Gastrocnemius medialis (tissue), 4 donors: ENCODE data around the gene TRIM67. TPM values are rescaled to one million over a fixed set of nuclear protein-coding genes. Genes with fewer than 3 reads are reported as not detected.

ENCODE experiments used
- ATAC-seq, 2 donors: fragments of 150-250 bp; one replicate each; pipeline ENCODE4 v1.9.1; 2016
- DNase-seq, 2 donors: peaks; one replicate each; pipeline ENCODE4 v3.0.0-alpha.2; 2019
- H3K27ac ChIP-seq, 4 donors: fragments of 200-600 bp; sonication (generic); 1 replicate in 1 of 4; 2 replicates in 3 of 4; pipeline ENCODE4 v1.5.1; 2016 to 2018; ENCODE audit warnings: mild to moderate bottlenecking in 2 of 4, moderate library complexity in 1 of 4
- H3K27me3 ChIP-seq, 3 donors: fragments of 200-600 bp; sonication (generic) in 2 of 3; 1 replicate in 1 of 3; 2 replicates in 2 of 3; pipeline versions ENCODE4 v1.5.1 to v1.6.0; 2016 to 2019; ENCODE audit warnings: mild to moderate bottlenecking in 1 of 3, moderate library complexity in 1 of 3
- H3K36me3 ChIP-seq, 2 donors: fragments of 200-600 bp; sonication (generic) in 1 of 2; one replicate each; pipeline ENCODE4 v1.5.1; 2017 to 2018
- H3K4me1 ChIP-seq, 2 donors: fragments of 200-600 bp; sonication (generic) in 1 of 2; one replicate each; pipeline ENCODE4 v1.5.1; 2016 to 2017; ENCODE audit warnings: mild to moderate bottlenecking in 2 of 2
- H3K4me3 ChIP-seq, 4 donors: fragments of 200-600 bp; sonication (generic) in 3 of 4; 1 replicate in 1 of 4; 2 replicates in 3 of 4; pipeline ENCODE4 v1.5.1; 2016 to 2019; ENCODE audit warnings: mild to moderate bottlenecking in 2 of 4
- H3K9me3 ChIP-seq, 3 donors: fragments of 200-600 bp; sonication (generic) in 2 of 3; 1 replicate in 1 of 3; 2 replicates in 2 of 3; pipeline ENCODE4 v1.5.1; 2016 to 2019
- CTCF ChIP-seq, 5 experiments: fragments of 450-650 bp in 3 of 5; fragments of 200-600 bp in 2 of 5; sonication (generic) in 2 of 5; IDR thresholded peaks in 4 of 5; conservative IDR thresholded peaks in 1 of 5; 1 replicate in 4 of 5; 2 replicates in 1 of 5; pipeline ENCODE4 v1.5.1; 2016 to 2019; ENCODE audit warnings: antibody characterized with exemption in 5 of 5, mild to moderate bottlenecking in 3 of 5, moderate library complexity in 3 of 5
- POLR2A ChIP-seq, 2 donors: fragments of 450-650 bp; IDR thresholded peaks; one replicate each; pipeline ENCODE4 v1.6.1; 2017; ENCODE audit warnings: antibody characterized with exemption in 2 of 2, mild to moderate bottlenecking in 2 of 2, moderate library complexity in 2 of 2
- in situ Hi-C, 4 donors: fragments of 200-750 bp; cut with MboI; loops; one replicate each; pipeline versions ENCODE4 v1.15.0 to v1.8.0; 2017; ENCODE audit warnings: low sequenced_read_pairs in 4 of 4
- intact Hi-C: fragments of 100-400 bp; cut with DNase I; formaldehyde crosslinking; loops from one replicate; pipeline ENCODE4 v1.15.1; 2023; ENCODE audit warnings: low total_unique reads
- total RNA-seq, 4 donors: library from RNA; depleted of rRNA; stranded (reverse); fragments of >200 nt; gene quantifications; one replicate each; pipeline versions ENCODE4 v1.1.0 to v1.2.3, GENCODE V29; 2016

TRIM67 gene
- total RNA-seq, 4 donors from 2014 or later = not detected

- no peak for TF ChIP-seq CTCF (IDR thresholded peaks at IDR 0.05 in 4 of 5, conservative IDR thresholded peaks at IDR 0.05 in 1 of 5)
- TF ChIP-seq POLR2A (IDR thresholded peaks at IDR 0.05) = no peak
- H3K4me3 ChIP-seq = no peak overlapping the region
- in situ Hi-C loops (loop anchor here in 1 of 4 donors (25.0 kb wide), 1 partner anchor 389 kb away; no protein-coding TSS in a partner anchor), intact Hi-C loops (no loop called here)
- no peak overlapping the region for H3K27ac ChIP-seq
- no peaks in the 10 kb centered on the region for H3K4me1 ChIP-seq
- DNase-seq = no peak
- ATAC-seq = no peak
- H3K9me3 ChIP-seq = no peaks in the 10 kb centered on the region
- H3K36me3 ChIP-seq = no peaks in the 10 kb centered on the region
- H3K27me3 ChIP-seq = no peaks in the 10 kb centered on the region
Measured at GRCh38 chr1:231176421-231176820, 14.6 kb downstream of the TRIM67 start.

DNA sequence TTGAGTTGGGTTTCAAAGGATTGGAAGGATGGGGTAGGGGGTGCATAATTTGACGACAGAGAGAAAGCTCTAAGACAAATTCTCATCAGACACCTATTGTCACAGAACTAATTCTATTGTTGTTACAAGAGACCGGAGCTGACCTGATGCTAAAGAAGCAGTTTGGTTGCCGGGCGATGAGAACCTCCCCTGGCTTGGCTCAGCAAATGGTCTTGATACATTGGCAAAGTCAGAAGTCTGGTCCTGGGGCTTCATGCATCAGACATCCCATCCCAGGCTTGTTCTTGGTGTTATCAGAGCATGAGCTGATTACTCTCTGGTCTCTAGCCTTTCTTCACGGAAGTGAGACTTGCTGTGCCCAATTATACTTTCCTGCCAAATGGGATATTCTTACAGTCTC lies 15.4 kb downstream of the TRIM67 start:
- ATAC-seq = no peak
- in situ Hi-C loops = loop anchor here in 1 of 4 donors (25.0 kb wide), 1 partner anchor 390 kb away; no protein-coding TSS in a partner anchor
- Histone ChIP-seq H3K4me1 (no peaks in the 10 kb centered on the region), H3K4me3 (no peak overlapping the region), H3K27ac (no peak overlapping the region), H3K27me3 (peaks cover 0 to 2% (median 0%) of the 10 kb centered on the region in 3 donors), H3K9me3 (no peaks in the 10 kb centered on the region), H3K36me3 (no peaks in the 10 kb centered on the region)
- intact Hi-C loops = no loop called here
- no peak for DNase-seq
- TF ChIP-seq CTCF (IDR thresholded peaks at IDR 0.05 in 4 of 5, conservative IDR thresholded peaks at IDR 0.05 in 1 of 5) (no peak), POLR2A (IDR thresholded peaks at IDR 0.05) (no peak)

GRCh38 chr1:231177936-231178335 lies 16.1 kb downstream of the TRIM67 start:
- intact Hi-C loops (no loop called here), in situ Hi-C loops (loop anchor here in 1 of 4 donors (25.0 kb wide), 1 partner anchor 391 kb away; no protein-coding TSS in a partner anchor)
- Histone ChIP-seq H3K4me1 (no peaks in the 10 kb centered on the region), H3K9me3 (no peaks in the 10 kb centered on the region), H3K27me3 (peaks cover 0 to 2% (median 0%) of the 10 kb centered on the region in 3 donors), H3K4me3 (no peak overlapping the region), H3K27ac (no peak overlapping the region), H3K36me3 (no peaks in the 10 kb centered on the region)
- ATAC-seq = no peak
- DNase-seq = no peak
- TF ChIP-seq POLR2A (IDR thresholded peaks at IDR 0.05) (no peak), CTCF (IDR thresholded peaks at IDR 0.05 in 4 of 5, conservative IDR thresholded peaks at IDR 0.05 in 1 of 5) (no peak)

DNA sequence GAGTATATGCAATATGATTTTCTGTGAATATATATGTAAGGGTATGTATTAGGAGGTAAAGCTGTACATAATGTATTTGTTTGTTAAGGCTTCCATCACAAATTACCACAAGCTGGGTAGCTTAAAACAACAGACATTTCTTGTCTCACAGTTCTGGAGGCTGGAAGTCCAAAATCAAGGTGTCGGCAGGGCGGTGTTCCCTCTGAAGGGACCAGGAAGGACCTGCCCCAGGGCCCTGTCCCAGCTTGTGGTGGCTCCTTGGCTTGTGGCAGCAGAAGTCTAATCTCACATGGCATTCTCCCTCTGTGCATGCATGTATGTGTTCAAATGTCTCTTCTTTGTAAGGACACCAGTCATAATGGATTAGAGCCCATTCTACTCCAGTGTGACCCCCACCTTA lies 17.1 kb downstream of the TRIM67 start:
- Histone ChIP-seq H3K4me1 (no peaks in the 10 kb centered on the region), H3K36me3 (no peaks in the 10 kb centered on the region), H3K4me3 (no peak overlapping the region), H3K27ac (no peak overlapping the region), H3K9me3 (no peaks in the 10 kb centered on the region), H3K27me3 (peaks cover 0 to 2% (median 0%) of the 10 kb centered on the region in 3 donors)
- no peak for TF ChIP-seq POLR2A (IDR thresholded peaks at IDR 0.05)
- intact Hi-C loops = no loop called here
- ATAC-seq (no peak), DNase-seq (no peak)
- in situ Hi-C loops = loop anchor here in 1 of 4 donors (25.0 kb wide), 1 partner anchor 392 kb away; no protein-coding TSS in a partner anchor

GRCh38 chr1:231180034-231180433 lies 18.2 kb downstream of the TRIM67 start:
- Histone ChIP-seq H3K9me3 (no peaks in the 10 kb centered on the region), H3K27me3 (peaks cover 0 to 3% (median 0%) of the 10 kb centered on the region in 3 donors), H3K4me1 (no peaks in the 10 kb centered on the region), H3K36me3 (no peaks in the 10 kb centered on the region), H3K4me3 (no peak overlapping the region), H3K27ac (no peak overlapping the region)
- no peak for TF ChIP-seq POLR2A (IDR thresholded peaks at IDR 0.05)
- TF ChIP-seq CTCF (IDR thresholded peaks at IDR 0.05 in 4 of 5, conservative IDR thresholded peaks at IDR 0.05 in 1 of 5) = no peak
- DNase-seq (no peak), ATAC-seq (no peak)
- intact Hi-C loops (no loop called here), in situ Hi-C loops (loop anchor here in 1 of 4 donors (25.0 kb wide), 1 partner anchor 393 kb away; no protein-coding TSS in a partner anchor)
